Measurements from ENCODE around the gene KLHL35. TPM values are rescaled to one million over a fixed set of nuclear protein-coding genes. Genes with fewer than 3 reads are reported as not detected.
A peak's percentile ranks its signal among the peaks of the same experiment; 100 is the strongest.

KLHL35 gene
- total RNA-seq, 1 experiment from 2014 or later, result 0.83 TPM

- Histone ChIP-seq H3K23ac (ENCODE audit: insufficient read length, low read depth, low read length) (no peak overlapping the region), H3T11ph (ENCODE audit: low read length) (no peak overlapping the region), H3K14ac (ENCODE audit: insufficient read depth, low read length) (no peak overlapping the region), H4K91ac (ENCODE audit: insufficient read length, low read depth, low read length) (no peak overlapping the region), H3K4ac (ENCODE audit: low read depth, low read length) (no peak overlapping the region), H3K9ac (ENCODE audit: extremely low read depth, insufficient read length, low read length) (no peak overlapping the region), H2BK20ac (ENCODE audit: low read depth, low read length, poor library complexity, severe bottlenecking) (no peak overlapping the region), H3K79me2 (ENCODE audit: insufficient read depth, low read length) (no peaks in the 10 kb centered on the region), H2BK15ac (ENCODE audit: low read depth, low read length) (no peak overlapping the region), H2AFZ (ENCODE audit: low read length) (no peak overlapping the region), H2BK12ac (ENCODE audit: insufficient read length, low read depth, low read length) (no peak overlapping the region), H2BK120ac (ENCODE audit: low read depth, low read length, poor library complexity, severe bottlenecking) (no peak overlapping the region), H3K9me3 (ENCODE audit: control insufficient read depth, low read depth, low read length) (peaks cover 10% of the 10 kb centered on the region), H4K5ac (ENCODE audit: insufficient read length, low read depth, low read length) (no peak overlapping the region), H3K56ac (ENCODE audit: insufficient read length, low read depth, low read length) (no peak overlapping the region), H3K23me2 (ENCODE audit: insufficient read length, low read depth, low read length, poor library complexity, severe bottlenecking) (peaks cover 6% of the 10 kb centered on the region), H4K20me1 (ENCODE audit: control insufficient read depth, insufficient read depth, insufficient read length) (no peaks in the 10 kb centered on the region), H3K4me2 (ENCODE audit: insufficient read depth, insufficient read length, low read length) (peak overlapping the region; percentile 62), H3K18ac (ENCODE audit: insufficient read length, low read depth, low read length) (no peak overlapping the region), H2AK5ac (ENCODE audit: insufficient read length, low read length) (no peak overlapping the region), H3K4me1 (ENCODE audit: insufficient read depth, low read length) (peaks cover 3% of the 10 kb centered on the region; the same call in 1 of the 2 replicates), H4K8ac (replicated peaks; ENCODE audit: insufficient read length, low read depth, low read length) (no peak overlapping the region), H2BK5ac (ENCODE audit: insufficient read length, low read length) (no peak overlapping the region), H3K27me3 (ENCODE audit: insufficient read depth, low read length) (peaks cover 41% of the 10 kb centered on the region), H3K79me1 (ENCODE audit: insufficient read depth, low read depth, low read length, poor library complexity, severe bottlenecking) (no peaks in the 10 kb centered on the region), H3K27ac (ENCODE audit: insufficient read length, low read depth, low read length) (no peak overlapping the region)
- WGBS (ENCODE audit: extremely low coverage, insufficient read length, low lambda C conversion rate), result no CpG with 5 or more reads among the region's 25 CpGs
- TF ChIP-seq, protein P1, sequence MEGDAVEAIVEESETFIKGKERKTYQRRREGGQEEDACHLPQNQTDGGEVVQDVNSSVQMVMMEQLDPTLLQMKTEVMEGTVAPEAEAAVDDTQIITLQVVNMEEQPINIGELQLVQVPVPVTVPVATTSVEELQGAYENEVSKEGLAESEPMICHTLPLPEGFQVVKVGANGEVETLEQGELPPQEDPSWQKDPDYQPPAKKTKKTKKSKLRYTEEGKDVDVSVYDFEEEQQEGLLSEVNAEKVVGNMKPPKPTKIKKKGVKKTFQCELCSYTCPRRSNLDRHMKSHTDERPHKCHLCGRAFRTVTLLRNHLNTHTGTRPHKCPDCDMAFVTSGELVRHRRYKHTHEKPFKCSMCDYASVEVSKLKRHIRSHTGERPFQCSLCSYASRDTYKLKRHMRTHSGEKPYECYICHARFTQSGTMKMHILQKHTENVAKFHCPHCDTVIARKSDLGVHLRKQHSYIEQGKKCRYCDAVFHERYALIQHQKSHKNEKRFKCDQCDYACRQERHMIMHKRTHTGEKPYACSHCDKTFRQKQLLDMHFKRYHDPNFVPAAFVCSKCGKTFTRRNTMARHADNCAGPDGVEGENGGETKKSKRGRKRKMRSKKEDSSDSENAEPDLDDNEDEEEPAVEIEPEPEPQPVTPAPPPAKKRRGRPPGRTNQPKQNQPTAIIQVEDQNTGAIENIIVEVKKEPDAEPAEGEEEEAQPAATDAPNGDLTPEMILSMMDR (conservative IDR thresholded peaks at IDR 0.05), result no peak
- Mint-ChIP-seq H3K27me3 (ENCODE audit: low read depth) (peaks cover 62% of the 10 kb centered on the region), H3K4me3 (peak overlapping the region in 1 of 2 experiments; percentile 70; a peak in 3 of 5 replicates), H3K36me3 (ENCODE audit: insufficient read depth in 1 of 3, low read depth in 3 of 3) (peaks cover 3 to 11% (median 8%) of the 10 kb centered on the region in 3 experiments; a peak in 6 of 7 replicates), H3K4me1 (peaks cover 29 to 33% of the 10 kb centered on the region in 2 experiments), H3K27ac (no peak overlapping the region), H3K9me3 (peaks cover 16 to 24% of the 10 kb centered on the region in 2 experiments)
- no peak for DNase-seq
These were observed 3.4 kb downstream of the KLHL35 start for GRCh38 chr11:75429641-75429901.
